Ectodermal cell (in vitro differentiated cells): ENCODE data around the gene MTFR2.

ENCODE experiments used
- H3K27ac ChIP-seq: 2 replicates; pipeline ENCODE4 v1.7.0; 2013; ENCODE audit warnings: mild to moderate bottlenecking, low read depth, low read length; ENCODE audit not compliant: insufficient read depth, poor library complexity, severe bottlenecking
- H3K27me3 ChIP-seq: 2 replicates; pipeline ENCODE4 v1.7.0; 2013; ENCODE audit warnings: mild to moderate bottlenecking, low read length; ENCODE audit not compliant: insufficient read depth, control insufficient read depth, poor library complexity, severe bottlenecking
- H3K36me3 ChIP-seq: one replicate; pipeline ENCODE4 v1.7.0; 2013; ENCODE audit warnings: low read length; ENCODE audit not compliant: control insufficient read depth, insufficient read depth
- H3K4me1 ChIP-seq: one replicate; pipeline ENCODE4 v1.7.0; 2013; ENCODE audit warnings: low read length; ENCODE audit not compliant: control insufficient read depth, insufficient read depth
- H3K4me3 ChIP-seq: 2 replicates; pipeline ENCODE4 v1.7.0; 2013; ENCODE audit warnings: low read depth, low read length, control low read depth; ENCODE audit not compliant: insufficient read depth
- H3K9me3 ChIP-seq: 2 replicates; pipeline ENCODE4 v1.7.0; 2013; ENCODE audit warnings: mild to moderate bottlenecking, low read length, moderate library complexity; ENCODE audit not compliant: control insufficient read depth
- WGBS, 2 experiments: methylation state at CpG; one replicate each; pipeline ENCODE4 v1.1.7; 2013; ENCODE audit warnings: missing lambda C conversion rate in 2 of 2; 5-methylcytosine and 5-hydroxymethylcytosine counted together

Gene MTFR2

DNA sequence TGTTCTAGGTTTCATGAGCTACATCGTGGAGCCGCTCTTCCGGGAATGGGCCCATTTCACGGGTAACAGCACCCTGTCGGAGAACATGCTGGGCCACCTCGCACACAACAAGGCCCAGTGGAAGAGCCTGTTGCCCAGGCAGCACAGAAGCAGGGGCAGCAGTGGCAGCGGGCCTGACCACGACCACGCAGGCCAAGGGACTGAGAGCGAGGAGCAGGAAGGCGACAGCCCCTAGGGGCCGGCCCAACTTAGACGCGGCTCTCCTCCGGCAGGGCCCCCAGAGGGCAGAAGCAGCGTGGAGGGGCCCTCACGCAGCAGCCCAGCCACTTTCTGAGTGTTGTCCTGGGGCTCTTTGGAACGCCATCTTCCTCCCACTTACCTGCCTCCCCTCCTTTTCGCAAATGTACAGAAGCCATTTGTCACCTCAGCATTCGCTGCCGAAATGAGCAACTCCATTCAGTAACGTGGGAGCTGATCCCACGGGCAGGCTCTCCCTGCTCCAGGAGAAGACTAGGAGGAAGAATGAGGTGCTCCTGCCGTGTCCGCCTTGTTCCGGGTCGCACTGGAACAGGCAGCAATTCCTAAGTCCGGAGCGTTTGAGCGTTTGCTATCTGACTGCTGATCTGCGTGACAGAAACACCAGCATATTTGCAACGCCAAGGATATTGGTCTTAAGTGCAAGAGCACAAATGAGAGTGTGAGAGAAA, 58.4 kb downstream of the MTFR2 start:
- H3K27ac ChIP-seq: no peak overlapping the region
- WGBS, 2 experiments: 93 to 95% methylated on average over 31 to 32 of the region's 32 CpGs
- no peak overlapping the region for H3K4me3 ChIP-seq
- no peaks in the 10 kb centered on the region for H3K4me1 ChIP-seq
- H3K27me3 ChIP-seq: no peaks in the 10 kb centered on the region
- H3K9me3 ChIP-seq: no peaks in the 10 kb centered on the region
- H3K36me3 ChIP-seq: no peaks in the 10 kb centered on the region

DNA sequence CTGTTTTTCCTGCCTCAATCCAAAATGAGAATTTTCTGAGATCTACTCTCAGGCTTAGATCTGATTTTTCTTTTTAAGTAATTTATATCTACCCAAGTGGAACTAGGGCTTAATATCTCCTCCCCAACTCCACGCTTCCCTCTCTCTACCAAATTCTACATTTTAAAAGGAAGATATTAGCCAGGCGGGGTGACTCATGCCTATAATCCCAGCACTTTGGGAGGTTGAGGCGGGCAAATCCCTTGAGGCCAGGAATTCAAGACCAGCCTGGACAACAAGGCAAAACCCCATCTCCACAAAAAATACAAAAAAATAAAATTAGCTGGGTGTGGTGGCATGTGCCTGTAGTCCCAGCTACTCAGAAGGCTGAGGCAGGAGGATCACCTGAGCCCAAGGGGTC, 61.0 kb downstream of the MTFR2 start:
- WGBS, 2 experiments: 86 to 90% methylated on average over 3 of the region's 3 CpGs
- H3K9me3 ChIP-seq: no peaks in the 10 kb centered on the region
- H3K4me1 ChIP-seq: no peaks in the 10 kb centered on the region
- H3K27ac ChIP-seq: no peak overlapping the region
- no peaks in the 10 kb centered on the region for H3K27me3 ChIP-seq
- H3K36me3 ChIP-seq: no peaks in the 10 kb centered on the region
- H3K4me3 ChIP-seq: no peak overlapping the region

DNA sequence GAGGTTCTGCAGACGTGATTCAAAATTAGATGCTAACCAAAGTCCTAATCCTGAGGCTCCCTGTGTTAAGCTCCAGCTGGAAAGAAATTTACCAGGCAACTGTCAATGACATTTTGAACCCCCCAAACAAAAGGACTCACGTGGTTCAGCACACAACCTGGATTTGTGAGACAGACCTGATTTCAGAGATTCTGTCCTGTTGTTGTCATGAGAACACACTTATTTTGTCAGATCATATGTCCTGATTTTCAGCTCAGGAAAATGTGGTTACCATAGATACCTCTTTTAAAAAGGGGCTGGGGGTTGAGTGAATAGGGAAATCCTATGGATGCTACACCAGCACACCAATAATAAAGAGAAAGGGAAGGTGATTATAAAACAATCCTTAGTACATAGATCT, 61.6 kb downstream of the MTFR2 start:
- H3K27me3 ChIP-seq: no peaks in the 10 kb centered on the region
- H3K4me3 ChIP-seq: no peak overlapping the region
- H3K36me3 ChIP-seq: no peaks in the 10 kb centered on the region
- H3K9me3 ChIP-seq: no peaks in the 10 kb centered on the region
- no peak overlapping the region for H3K27ac ChIP-seq
- no peaks in the 10 kb centered on the region for H3K4me1 ChIP-seq
- 60 to 68% methylated on average over 2 of the region's 2 CpGs for WGBS, 2 experiments

DNA sequence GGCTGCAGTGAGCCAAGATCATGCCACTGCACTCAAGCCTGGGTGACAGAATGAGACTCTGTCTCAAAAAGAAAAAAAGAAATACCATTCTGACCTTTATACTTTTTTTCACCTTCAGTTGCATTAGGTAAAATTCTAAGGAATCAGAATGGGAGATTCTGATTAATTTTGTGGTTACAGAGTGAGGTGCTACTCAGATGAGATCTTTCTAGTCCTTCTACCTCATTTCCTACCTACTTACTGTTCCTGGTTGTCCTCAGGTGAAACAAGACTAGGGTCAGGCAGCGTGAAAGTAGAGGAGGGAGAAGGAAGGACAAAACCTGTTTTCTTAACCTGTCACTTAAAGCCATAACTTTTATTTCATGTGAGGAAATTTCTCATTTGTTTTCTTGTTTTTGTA, 63.7 kb downstream of the MTFR2 start:
- Histone ChIP-seq H3K36me3 (no peaks in the 10 kb centered on the region), H3K4me1 (no peaks in the 10 kb centered on the region), H3K27me3 (no peaks in the 10 kb centered on the region), H3K4me3 (no peak overlapping the region), H3K9me3 (no peaks in the 10 kb centered on the region), H3K27ac (no peak overlapping the region)
- WGBS, 2 experiments: 80% methylated on average over 1 of the region's 1 CpG; no CpG with 5 or more reads in 1 of the 2 experiments

DNA sequence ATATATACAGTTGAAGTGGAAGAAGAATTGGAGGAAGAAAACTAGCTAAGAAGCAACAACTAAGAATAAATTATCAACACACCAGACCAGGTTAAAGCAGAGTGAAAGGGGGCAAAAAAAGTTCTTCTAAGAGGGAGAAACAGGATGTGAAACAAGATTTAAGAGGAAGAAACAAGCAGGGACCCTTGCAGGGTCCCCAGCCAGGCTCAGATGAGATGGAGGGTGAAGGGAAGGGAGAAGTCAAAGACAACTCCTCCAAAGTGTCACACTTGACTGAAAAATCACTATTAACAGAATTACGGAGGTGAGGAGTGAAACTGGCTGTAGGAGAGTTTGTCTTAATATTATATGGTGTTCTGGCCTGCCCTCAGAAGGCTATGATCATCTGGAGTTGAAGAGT, 65.4 kb downstream of the MTFR2 start:
- no peak overlapping the region for H3K27ac ChIP-seq
- H3K4me3 ChIP-seq: no peak overlapping the region
- H3K27me3 ChIP-seq: no peaks in the 10 kb centered on the region
- no peaks in the 10 kb centered on the region for H3K36me3 ChIP-seq
- WGBS, 2 experiments: 95 to 100% methylated on average over 1 of the region's 1 CpG
- no peaks in the 10 kb centered on the region for H3K9me3 ChIP-seq
- no peaks in the 10 kb centered on the region for H3K4me1 ChIP-seq

DNA sequence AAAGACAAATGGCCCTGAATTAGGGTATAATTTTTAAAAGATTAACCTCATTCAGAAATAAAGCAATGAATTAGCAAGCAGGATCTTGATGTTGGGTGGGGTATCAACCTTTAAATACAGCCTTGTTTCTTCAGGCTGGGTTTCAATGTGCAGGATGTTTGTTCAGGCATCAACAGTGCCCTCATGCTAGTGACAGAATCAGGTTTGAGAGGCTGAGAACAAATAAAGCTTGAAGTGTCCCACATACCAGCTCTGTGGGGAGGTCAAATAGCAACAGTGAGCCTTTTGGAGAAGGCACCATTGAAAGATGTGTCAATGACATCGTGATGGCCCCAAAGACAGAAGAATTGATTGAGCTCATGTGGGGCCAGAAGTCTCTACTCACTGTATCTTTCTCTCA, 68.2 kb downstream of the MTFR2 start:
- H3K27ac ChIP-seq: no peak overlapping the region
- H3K4me1 ChIP-seq: no peaks in the 10 kb centered on the region
- H3K36me3 ChIP-seq: no peaks in the 10 kb centered on the region
- no peaks in the 10 kb centered on the region for H3K27me3 ChIP-seq
- no peak overlapping the region for H3K4me3 ChIP-seq
- no peaks in the 10 kb centered on the region for H3K9me3 ChIP-seq
- WGBS, 2 experiments: 42 to 53% methylated on average over 1 of the region's 1 CpG

DNA sequence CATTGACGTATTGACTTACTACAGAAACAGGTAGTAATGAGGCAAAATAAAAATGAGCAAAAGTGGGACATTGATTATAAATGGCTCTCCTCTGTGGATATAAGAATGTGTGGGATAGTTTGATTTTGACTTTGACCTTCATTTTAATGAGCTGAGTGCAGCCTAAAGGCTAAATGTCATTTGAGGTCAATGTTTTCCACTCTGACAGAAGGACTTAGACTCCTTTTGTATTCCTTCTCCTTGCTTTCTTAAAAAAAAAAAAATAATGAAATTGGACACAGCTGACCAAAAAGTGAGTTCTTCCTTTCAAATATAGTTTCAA, 68.6 kb downstream of the MTFR2 start:
- no peak overlapping the region for H3K27ac ChIP-seq
- 100% methylated on average over 1 of the region's 1 CpG for WGBS, 2 experiments
- H3K27me3 ChIP-seq: no peaks in the 10 kb centered on the region
- no peaks in the 10 kb centered on the region for H3K36me3 ChIP-seq
- H3K9me3 ChIP-seq: no peaks in the 10 kb centered on the region
- no peaks in the 10 kb centered on the region for H3K4me1 ChIP-seq
- H3K4me3 ChIP-seq: no peak overlapping the region
